Activated naive CD8-positive, alpha-beta T cell treated with anti-CD3 and anti-CD28 coated beads, Interleukin-2, amount 50 U/mL, for 24 hours (primary cell): Measurements from ENCODE around the gene VWA3A.

ENCODE experiments used
- ATAC-seq: fragments of 150-1000 bp; cut with Tn5 transposase; one replicate; pipeline ENCODE4 v1.10.0; 2021
- DNase-seq: peaks from one replicate; pipeline ENCODE4 v3.0.0; 2021
- H3K27ac Mint-ChIP-seq: one replicate; pipeline ENCODE4 v1.8.0; 2021; ENCODE audit warnings: mild to moderate bottlenecking, mixed read lengths
- H3K27me3 Mint-ChIP-seq: one replicate; pipeline ENCODE4 v1.8.0; 2021; ENCODE audit warnings: mixed read lengths
- H3K36me3 Mint-ChIP-seq: one replicate; pipeline ENCODE4 v1.8.0; 2021; ENCODE audit warnings: low read depth, mixed read lengths
- H3K4me1 Mint-ChIP-seq: one replicate; pipeline ENCODE4 v1.8.0; 2021; ENCODE audit warnings: mixed read lengths
- H3K4me3 Mint-ChIP-seq: one replicate; pipeline ENCODE4 v1.8.0; 2021; ENCODE audit warnings: mild to moderate bottlenecking, moderate library complexity, mixed read lengths
- H3K9me3 Mint-ChIP-seq: one replicate; pipeline ENCODE4 v1.8.0; 2021; ENCODE audit warnings: mixed read lengths

Gene VWA3A

DNA sequence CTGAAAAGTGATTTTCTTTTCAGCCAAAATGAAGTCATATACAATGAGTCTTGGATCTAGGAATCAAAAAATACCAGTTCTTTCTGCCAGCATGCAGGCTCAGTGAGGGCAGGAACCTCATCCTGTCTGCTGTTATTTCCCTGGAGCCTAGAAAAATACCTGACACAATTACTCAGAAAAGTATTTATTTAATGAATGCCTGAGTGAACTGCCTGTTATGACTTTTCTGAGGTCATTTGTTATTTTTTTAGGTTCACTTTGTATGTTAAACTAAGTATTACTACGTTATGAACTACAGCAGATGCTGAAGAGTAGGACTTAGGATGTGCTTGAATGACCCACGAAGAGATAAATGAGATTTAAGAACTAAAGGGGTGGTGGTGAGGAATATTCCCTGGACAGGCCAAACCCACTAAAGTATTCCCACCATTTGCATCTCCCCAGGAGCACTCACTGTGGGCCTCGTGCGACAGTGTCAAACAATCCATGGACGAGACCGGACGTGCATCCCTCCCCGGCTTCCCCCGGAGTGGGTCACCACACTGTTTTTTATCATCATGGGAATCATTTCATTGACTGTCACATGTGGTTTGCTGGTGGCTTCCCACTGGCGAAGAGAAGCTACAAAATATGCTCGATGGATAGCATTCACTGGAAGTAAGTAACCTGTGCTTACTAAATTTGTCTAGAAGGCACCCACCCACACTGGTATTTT lies 17.1 kb upstream of the VWA3A start:
- DNase-seq: no peak
- Mint-ChIP-seq H3K9me3 (no peaks in the 10 kb centered on the region), H3K4me3 (no peak overlapping the region), H3K27me3 (no peaks in the 10 kb centered on the region), H3K36me3 (peaks cover 2% of the 10 kb centered on the region), H3K4me1 (peaks cover 7% of the 10 kb centered on the region), H3K27ac (no peak overlapping the region)
- no peak for ATAC-seq

DNA sequence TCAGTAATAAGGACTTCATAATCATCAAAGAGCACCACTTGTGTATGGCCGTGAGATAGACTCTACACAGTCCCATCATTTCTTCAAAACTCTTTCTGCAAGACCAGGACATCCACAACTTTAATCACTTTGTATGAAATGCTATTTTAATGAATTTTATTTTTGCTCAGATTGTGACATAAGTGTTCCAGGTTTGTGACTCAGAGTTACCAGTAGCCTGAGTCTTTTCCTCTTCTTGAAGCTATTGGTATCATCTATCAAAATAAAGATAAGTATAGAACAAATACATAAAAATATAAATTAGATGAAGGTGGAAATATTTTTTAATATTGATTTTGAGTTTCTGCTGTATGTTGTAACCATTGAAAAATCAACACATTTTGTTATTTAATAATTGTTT lies 16.6 kb upstream of the VWA3A start:
- no peak for DNase-seq
- Mint-ChIP-seq H3K4me1 (peaks cover 7% of the 10 kb centered on the region), H3K4me3 (no peak overlapping the region), H3K27ac (no peak overlapping the region), H3K36me3 (peaks cover 2% of the 10 kb centered on the region), H3K9me3 (no peaks in the 10 kb centered on the region), H3K27me3 (no peaks in the 10 kb centered on the region)
- ATAC-seq: no peak

DNA sequence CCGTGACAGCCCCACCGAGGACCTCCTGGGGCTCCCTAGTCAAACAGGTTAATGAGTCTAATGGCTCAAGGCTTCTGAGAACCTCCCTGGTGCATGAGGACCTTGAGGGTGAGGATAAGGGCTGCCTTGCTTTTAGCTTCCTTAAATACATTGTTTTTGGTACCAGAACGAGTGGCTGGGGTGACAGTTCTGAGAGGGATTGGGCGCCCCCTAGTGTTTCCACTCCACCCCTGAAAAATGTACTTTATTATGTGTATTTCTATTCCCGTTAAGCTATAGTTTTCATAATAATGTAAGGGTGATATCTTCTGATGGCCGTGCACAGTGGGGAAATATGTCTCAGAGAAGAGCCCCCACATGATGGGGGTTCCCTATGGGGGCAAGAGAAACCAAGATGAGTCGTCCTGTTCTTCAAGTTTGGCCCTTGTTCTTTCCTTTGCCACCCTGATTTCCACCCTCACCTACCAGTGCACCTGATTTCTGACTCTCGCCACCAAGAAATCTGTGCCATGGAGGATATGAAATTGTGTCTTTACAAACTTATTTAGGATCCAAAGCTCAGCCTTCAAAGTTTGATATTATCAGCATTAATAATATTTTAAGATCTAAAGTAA lies 14.5 kb upstream of the VWA3A start:
- Mint-ChIP-seq H3K4me3 (no peak overlapping the region), H3K27ac (no peak overlapping the region), H3K36me3 (peaks cover 2% of the 10 kb centered on the region), H3K9me3 (no peaks in the 10 kb centered on the region), H3K4me1 (peaks cover 11% of the 10 kb centered on the region), H3K27me3 (no peaks in the 10 kb centered on the region)
- peak; percentile 49 for ATAC-seq
- peak; percentile 79 for DNase-seq

DNA sequence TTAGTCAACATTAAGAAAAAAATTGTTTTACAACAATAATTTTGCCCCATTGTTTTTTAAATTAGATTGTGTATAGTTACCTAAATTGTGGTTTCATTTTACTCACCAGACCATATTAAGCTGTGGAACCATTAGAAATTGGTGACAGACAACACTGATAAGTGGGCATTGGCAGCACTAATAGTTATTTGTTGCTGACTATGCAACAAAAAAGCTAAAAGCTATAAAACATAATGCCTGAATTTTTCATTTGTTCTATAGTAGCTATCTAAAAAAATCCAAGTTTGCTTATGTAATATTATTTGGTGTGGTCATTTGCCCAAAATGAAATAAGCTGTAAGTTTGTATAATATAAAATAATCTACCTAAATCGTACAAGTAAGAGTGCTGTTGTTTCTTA lies 13.7 kb upstream of the VWA3A start:
- Mint-ChIP-seq H3K27me3 (no peaks in the 10 kb centered on the region), H3K27ac (no peak overlapping the region), H3K4me3 (no peak overlapping the region), H3K9me3 (no peaks in the 10 kb centered on the region), H3K4me1 (peaks cover 11% of the 10 kb centered on the region), H3K36me3 (peaks cover 2% of the 10 kb centered on the region)
- ATAC-seq (no peak), DNase-seq (no peak)

DNA sequence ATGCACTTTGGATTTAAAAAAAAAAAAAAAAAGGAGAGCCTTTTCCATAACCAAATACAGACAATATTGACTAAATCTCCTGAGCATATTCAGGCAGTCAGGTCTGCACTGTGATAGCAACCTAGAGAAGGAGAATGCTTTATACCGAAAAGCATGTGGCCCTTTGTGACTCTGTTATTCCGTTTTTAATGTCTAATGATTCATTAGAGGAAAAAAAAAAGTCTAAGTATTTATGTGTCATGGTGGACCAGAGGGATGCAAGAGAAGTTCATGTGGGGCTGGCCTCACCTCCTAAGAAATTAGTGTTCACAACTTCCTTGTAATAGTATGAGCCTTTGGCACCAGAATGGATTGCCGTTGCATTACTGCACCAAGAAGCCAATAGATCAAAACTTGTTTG lies 11.3 kb upstream of the VWA3A start:
- Mint-ChIP-seq H3K27me3 (no peaks in the 10 kb centered on the region), H3K4me3 (no peak overlapping the region), H3K4me1 (peaks cover 5% of the 10 kb centered on the region), H3K36me3 (peaks cover 4% of the 10 kb centered on the region), H3K9me3 (no peaks in the 10 kb centered on the region), H3K27ac (peak overlapping the region; percentile 50)
- DNase-seq (no peak), ATAC-seq (peak; percentile 80)

DNA sequence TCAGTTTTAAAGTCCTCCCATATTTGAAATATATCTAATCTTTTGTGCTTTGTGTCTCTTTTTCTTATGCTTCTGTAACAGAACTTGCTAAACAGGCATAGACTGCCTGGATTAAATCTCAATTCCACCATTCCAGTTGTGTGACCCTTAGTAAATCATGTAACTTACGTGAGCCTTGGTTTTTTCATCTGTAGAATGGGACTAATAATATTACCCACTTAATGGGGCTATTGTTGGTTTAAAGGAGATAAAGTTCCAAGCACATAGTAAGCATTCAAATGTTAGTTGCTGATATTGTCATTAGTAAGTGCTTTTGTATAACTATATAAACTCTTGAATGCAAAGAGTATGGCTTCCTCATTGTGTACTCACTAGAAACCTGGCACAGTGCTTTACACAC lies 5.9 kb upstream of the VWA3A start:
- no peaks in the 10 kb centered on the region for H3K9me3 Mint-ChIP-seq
- no peak overlapping the region for H3K4me3 Mint-ChIP-seq
- DNase-seq (no peak), ATAC-seq (no peak)
- no peaks in the 10 kb centered on the region for H3K27me3 Mint-ChIP-seq
- H3K27ac Mint-ChIP-seq: no peak overlapping the region
- H3K4me1 Mint-ChIP-seq: no peaks in the 10 kb centered on the region
- H3K36me3 Mint-ChIP-seq: peaks cover 4% of the 10 kb centered on the region

DNA sequence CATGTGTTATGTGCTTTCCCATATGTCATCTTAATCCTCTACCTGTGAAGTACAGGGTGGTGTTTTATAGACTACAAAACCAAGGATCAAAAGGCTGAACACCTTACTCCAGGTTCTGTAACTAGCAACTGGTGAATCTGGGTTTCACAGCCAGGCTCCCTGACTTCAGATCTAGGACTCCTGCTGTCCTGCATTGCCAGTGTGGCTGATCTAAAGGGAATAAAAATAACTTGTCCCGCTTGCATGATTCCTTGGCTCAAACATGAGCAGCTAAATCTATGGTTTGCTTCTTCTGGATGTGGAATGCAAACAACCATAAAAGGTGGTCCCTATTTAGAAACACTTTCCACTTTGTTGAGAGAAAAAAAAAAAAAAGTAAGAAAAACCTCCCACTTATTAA lies 3.7 kb upstream of the VWA3A start:
- H3K36me3 Mint-ChIP-seq: peaks cover 4% of the 10 kb centered on the region
- H3K27me3 Mint-ChIP-seq: no peaks in the 10 kb centered on the region
- ATAC-seq (no peak), DNase-seq (no peak)
- no peak overlapping the region for H3K27ac Mint-ChIP-seq
- H3K9me3 Mint-ChIP-seq: no peaks in the 10 kb centered on the region
- no peak overlapping the region for H3K4me3 Mint-ChIP-seq
- H3K4me1 Mint-ChIP-seq: no peaks in the 10 kb centered on the region

DNA sequence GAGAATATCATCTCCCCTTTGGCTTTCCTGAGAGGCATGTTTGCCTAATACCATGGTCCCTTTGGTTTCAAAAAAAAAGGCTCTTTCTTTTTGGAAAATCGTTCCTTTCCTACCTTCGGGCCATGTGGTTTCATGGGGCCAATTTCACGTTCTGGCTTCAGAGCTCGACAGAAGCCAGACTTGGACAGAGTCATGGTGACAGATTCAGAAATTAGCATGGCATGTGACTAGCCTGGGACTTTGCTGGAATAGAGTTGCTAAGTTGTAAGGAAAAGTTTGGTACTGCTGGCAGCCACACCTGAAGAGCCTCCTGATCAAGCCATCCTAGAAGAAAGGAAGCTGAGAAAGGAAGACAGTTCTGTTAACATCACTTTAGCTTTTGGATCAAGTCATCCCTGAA lies 2.4 kb upstream of the VWA3A start:
- no peak overlapping the region for H3K4me3 Mint-ChIP-seq
- no peak for ATAC-seq
- H3K9me3 Mint-ChIP-seq: no peaks in the 10 kb centered on the region
- no peaks in the 10 kb centered on the region for H3K4me1 Mint-ChIP-seq
- peaks cover 1% of the 10 kb centered on the region for H3K27me3 Mint-ChIP-seq
- DNase-seq: no peak
- H3K27ac Mint-ChIP-seq: no peak overlapping the region
- H3K36me3 Mint-ChIP-seq: peaks cover 4% of the 10 kb centered on the region

DNA sequence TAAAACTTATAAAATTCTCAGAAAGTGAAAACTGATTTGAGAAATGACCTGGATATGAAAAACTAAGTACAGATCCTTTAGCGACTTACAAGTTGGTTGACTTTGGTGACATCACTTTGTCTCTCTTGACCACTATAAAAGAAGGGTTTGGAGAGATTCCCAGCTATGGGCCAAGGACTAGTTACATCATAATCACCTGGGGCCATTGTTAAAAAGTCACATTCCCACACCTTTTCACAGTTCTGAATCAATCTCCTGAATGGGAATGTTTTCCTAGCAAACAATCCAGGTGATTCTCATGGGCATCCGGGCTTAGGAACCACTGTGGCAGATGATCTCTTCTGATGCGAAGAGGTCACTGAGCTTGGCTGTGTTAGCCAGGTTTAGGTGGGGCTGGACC lies 620 bp upstream of the VWA3A start:
- ATAC-seq: no peak
- no peaks in the 10 kb centered on the region for H3K36me3 Mint-ChIP-seq

DNA sequence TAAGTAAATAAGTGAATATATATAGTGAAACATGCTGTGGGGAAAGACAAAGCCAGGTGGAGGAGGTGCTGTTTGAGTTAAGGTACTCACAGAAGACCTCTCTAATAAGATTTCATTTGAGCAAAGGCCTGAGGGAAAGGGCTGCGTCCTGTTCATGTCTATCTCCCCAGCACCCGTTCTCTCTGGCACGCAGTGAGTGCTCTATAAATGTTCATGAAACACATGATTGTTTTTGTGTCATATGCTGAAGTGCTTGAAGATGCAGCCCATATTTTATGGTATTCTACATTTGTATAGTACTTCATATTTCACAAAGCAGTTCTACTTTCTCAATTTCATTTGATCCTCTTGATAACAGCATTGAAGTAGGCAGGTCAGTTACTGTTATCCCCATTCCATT lies 990 bp downstream of the VWA3A start:
- ATAC-seq (no peak), DNase-seq (no peak)
- no peaks in the 10 kb centered on the region for H3K9me3 Mint-ChIP-seq
- no peaks in the 10 kb centered on the region for H3K36me3 Mint-ChIP-seq
- no peak overlapping the region for H3K4me3 Mint-ChIP-seq
- no peaks in the 10 kb centered on the region for H3K4me1 Mint-ChIP-seq
- no peak overlapping the region for H3K27ac Mint-ChIP-seq
- peaks cover 9% of the 10 kb centered on the region for H3K27me3 Mint-ChIP-seq

More for the DNA sequence above, 620 bp upstream of the VWA3A start:
- Mint-ChIP-seq H3K4me1 (no peaks in the 10 kb centered on the region), H3K27me3 (peaks cover 5% of the 10 kb centered on the region), H3K4me3 (no peak overlapping the region), H3K27ac (no peak overlapping the region), H3K9me3 (no peaks in the 10 kb centered on the region)
- no peak for DNase-seq

DNA sequence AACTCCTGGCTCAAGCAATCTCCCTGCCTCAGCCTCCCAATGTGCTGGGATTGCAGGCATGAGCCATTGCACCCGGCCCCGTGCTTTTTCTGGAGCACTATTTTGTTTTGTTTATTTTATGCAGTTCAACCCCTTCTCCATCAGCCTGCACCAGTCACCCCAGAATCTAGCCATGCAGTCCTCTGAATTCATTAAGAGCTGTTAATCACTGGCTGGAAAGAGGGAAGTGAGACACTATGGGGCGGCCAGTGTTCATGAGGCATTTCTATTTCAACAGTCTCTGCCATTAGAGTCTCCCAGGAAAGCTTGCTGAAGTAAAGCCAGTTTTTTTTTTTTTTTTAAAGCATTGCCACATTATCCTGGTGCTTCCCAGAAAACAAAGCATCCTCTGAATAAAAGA lies 1.7 kb downstream of the VWA3A start:
- no peaks in the 10 kb centered on the region for H3K36me3 Mint-ChIP-seq
- peaks cover 3% of the 10 kb centered on the region for H3K4me1 Mint-ChIP-seq
- no peaks in the 10 kb centered on the region for H3K9me3 Mint-ChIP-seq
- DNase-seq: no peak
- H3K27me3 Mint-ChIP-seq: peaks cover 9% of the 10 kb centered on the region
- H3K27ac Mint-ChIP-seq: no peak overlapping the region
- H3K4me3 Mint-ChIP-seq: no peak overlapping the region
- ATAC-seq: no peak

DNA sequence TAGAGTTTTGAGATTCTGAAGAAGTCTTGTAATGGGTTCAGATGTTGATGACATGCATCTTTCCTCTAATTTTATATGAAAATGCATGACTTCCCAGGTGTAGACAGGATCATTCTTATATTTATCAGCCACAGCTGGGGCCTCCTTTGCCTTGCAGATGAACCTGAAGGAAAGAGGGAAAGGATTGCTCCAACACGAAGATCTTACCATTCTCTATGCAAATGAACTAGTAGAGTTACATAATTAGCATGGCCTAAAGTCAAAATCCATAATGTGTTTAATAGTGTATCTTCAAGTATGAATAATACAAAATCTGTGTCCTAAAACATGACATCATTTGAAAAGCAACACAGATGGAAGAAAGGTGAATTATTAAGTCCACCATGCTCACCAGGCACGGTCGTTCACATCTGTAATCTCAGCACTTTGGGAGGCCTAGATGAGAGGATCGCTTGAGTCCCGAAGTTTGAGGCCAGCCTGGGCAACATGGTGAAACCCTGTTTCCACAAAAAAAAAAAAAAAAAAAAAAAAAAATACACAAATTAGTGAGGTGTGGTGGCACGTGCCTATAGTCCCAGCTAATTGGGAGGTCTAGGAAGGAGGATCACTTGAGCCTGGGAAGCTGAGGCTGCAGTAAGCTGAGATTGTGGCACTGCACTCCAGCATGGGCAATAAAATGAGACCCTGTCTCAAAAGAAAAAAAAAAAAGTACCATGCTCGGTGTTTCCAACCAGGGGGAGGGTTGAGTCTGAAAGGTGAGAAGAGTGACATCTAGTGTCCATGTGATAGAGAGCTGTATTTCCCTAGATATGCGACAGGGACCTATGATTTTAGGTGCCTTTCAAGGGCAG lies 6.3 kb downstream of the VWA3A start:
- H3K27ac Mint-ChIP-seq: no peak overlapping the region

DNA sequence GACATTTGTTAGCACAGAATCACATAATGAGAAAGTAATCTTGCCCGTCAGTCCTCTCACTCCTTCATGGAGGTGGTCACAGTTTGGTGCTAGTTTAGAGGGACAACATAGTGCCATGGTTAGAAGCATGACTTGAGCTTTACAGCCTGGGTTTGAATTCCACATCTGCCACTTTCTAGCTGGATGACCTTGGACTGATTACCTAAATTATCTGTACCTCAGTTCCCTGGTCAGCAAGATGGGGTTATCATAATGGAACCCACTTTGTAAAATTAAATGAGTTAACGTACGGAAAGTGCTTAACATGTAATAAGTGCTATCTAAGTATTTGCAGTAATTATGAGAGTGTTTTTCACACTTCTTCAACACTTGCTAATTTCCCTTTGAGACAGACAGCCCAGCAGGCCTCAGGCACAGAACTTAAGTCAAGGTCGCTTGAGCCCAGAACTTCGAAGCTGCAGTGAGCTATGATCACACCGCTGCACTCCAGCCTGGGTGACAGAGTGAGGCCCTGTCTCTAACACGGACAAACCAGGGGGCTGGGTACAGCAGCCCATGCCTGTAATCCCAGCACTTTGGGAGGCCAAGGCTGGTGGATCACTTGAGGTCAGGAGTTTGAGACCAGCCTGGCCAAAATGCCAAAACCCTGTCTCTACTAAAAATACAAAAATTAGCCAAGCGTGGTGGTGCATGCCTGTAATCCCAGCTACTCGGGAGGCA lies 7.1 kb downstream of the VWA3A start:
- ATAC-seq (no peak), DNase-seq (no peak)
- Mint-ChIP-seq H3K4me1 (peaks cover 3% of the 10 kb centered on the region), H3K27me3 (peaks cover 9% of the 10 kb centered on the region), H3K36me3 (no peaks in the 10 kb centered on the region), H3K4me3 (no peak overlapping the region), H3K27ac (no peak overlapping the region), H3K9me3 (no peaks in the 10 kb centered on the region)

More for the DNA sequence above, 6.3 kb downstream of the VWA3A start:
- peaks cover 3% of the 10 kb centered on the region for H3K4me1 Mint-ChIP-seq
- no peaks in the 10 kb centered on the region for H3K36me3 Mint-ChIP-seq
- DNase-seq: no peak
- peaks cover 9% of the 10 kb centered on the region for H3K27me3 Mint-ChIP-seq
- no peaks in the 10 kb centered on the region for H3K9me3 Mint-ChIP-seq
- H3K4me3 Mint-ChIP-seq: no peak overlapping the region
- no peak for ATAC-seq

DNA sequence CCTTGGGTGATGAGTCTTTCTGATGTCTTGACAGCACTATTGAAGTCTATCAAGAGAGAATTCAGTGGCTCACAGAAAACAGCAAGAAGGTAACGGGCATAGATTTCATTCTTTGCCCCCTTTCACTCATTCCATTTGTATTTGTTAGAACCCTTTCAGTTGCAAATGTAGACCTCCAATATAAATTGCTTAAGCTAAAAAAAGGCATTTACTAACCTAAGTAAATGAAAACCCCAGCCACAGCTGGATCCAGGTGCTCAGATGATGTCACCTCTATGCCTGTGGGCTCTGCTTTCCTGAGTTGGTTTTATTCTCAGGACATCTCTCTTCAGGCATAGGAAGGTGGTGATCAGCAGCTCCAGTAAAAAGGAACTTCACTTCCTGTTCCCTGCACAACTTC lies 11.1 kb downstream of the VWA3A start:
- no peak for ATAC-seq
- no peaks in the 10 kb centered on the region for H3K9me3 Mint-ChIP-seq

More for the DNA sequence above, 11.1 kb downstream of the VWA3A start:
- no peak for DNase-seq
- Mint-ChIP-seq H3K4me3 (no peak overlapping the region), H3K36me3 (no peaks in the 10 kb centered on the region), H3K4me1 (peaks cover 3% of the 10 kb centered on the region), H3K27ac (no peak overlapping the region), H3K27me3 (peaks cover 2% of the 10 kb centered on the region)
